WTC11 (cell line): ENCODE results near the gene ANKRD26. TPM values are rescaled to one million over a fixed set of nuclear protein-coding genes. Genes with fewer than 3 reads are reported as not detected.

ENCODE experiments used
- ATAC-seq: fragments of 200-7000 bp; cut with Tn5 transposase; 2 replicates; pipeline ENCODE4 v1.10.0; 2021; ENCODE audit warnings: mild to moderate bottlenecking, moderate library complexity
- CTCF ChIA-PET: fragments of 300-600 bp; sonication (Branson Sonifier 250); formaldehyde crosslinking; loops from one replicate; lab custom pipeline; 2021; ENCODE audit warnings: antibody characterized with exemption; lab: Charles Lee
- POLR2A ChIA-PET: fragments of 350-600 bp; sonication (Branson Sonifier 250); formaldehyde crosslinking; loops from one replicate; lab custom pipeline; 2021; ENCODE audit warnings: antibody characterized with exemption; lab: Charles Lee
- DNase-seq: peaks from one replicate; pipeline ENCODE4 v3.0.0; 2021; ENCODE audit warnings: low spot score
- H3K27ac Mint-ChIP-seq: 2 replicates; pipeline ENCODE4 v1.8.0; 2021; ENCODE audit warnings: mixed read lengths
- H3K27me3 Mint-ChIP-seq: 2 replicates; pipeline ENCODE4 v1.8.0; 2021; ENCODE audit warnings: low read depth, mild to moderate bottlenecking, moderate library complexity, mixed read lengths
- H3K36me3 Mint-ChIP-seq: 2 replicates; pipeline ENCODE4 v1.8.0; 2021; ENCODE audit warnings: mixed read lengths
- H3K4me1 Mint-ChIP-seq: 2 replicates; pipeline ENCODE4 v1.8.0; 2022; ENCODE audit warnings: mixed read lengths
- H3K4me3 Mint-ChIP-seq: 2 replicates; pipeline ENCODE4 v1.8.0; 2021; ENCODE audit warnings: mild to moderate bottlenecking, moderate library complexity, mixed read lengths
- H3K9me3 Mint-ChIP-seq: 2 replicates; pipeline ENCODE4 v1.8.0; 2021; ENCODE audit warnings: mixed read lengths
- FOXK1 ChIP-seq: sonication (generic); formaldehyde crosslinking; IDR thresholded peaks from 2 replicates; pipeline ENCODE4 v1.8.0; 2022; ENCODE audit warnings: mild to moderate bottlenecking, moderate library complexity, missing genetic modification reagents
- FOXP1 ChIP-seq: sonication (generic); formaldehyde crosslinking; IDR thresholded peaks from 2 replicates; pipeline ENCODE4 v1.8.0; 2022; ENCODE audit warnings: missing genetic modification reagents, mild to moderate bottlenecking, moderate library complexity, borderline replicate concordance
- KAT7 ChIP-seq: sonication (generic); formaldehyde crosslinking; IDR thresholded peaks from 2 replicates; pipeline ENCODE4 v1.8.1; 2023; ENCODE audit warnings: missing genetic modification reagents, mild to moderate bottlenecking, borderline replicate concordance
- MXD4 ChIP-seq: fragments of 250-450 bp; sonication (Bioruptor Pico); IDR thresholded peaks from 2 replicates; pipeline ENCODE4 v1.8.0; 2021; ENCODE audit warnings: mild to moderate bottlenecking, moderate library complexity, borderline replicate concordance
- NR1H2 ChIP-seq: sonication (generic); formaldehyde crosslinking; IDR thresholded peaks from 2 replicates; pipeline ENCODE4 v1.9.0; 2021; ENCODE audit warnings: mild to moderate bottlenecking, moderate library complexity, missing genetic modification reagents
- PRRX2 ChIP-seq: fragments of 250-450 bp; sonication (Bioruptor Pico); IDR thresholded peaks from 2 replicates; pipeline ENCODE4 v1.8.0; 2021; ENCODE audit warnings: mild to moderate bottlenecking
- ZNF423 ChIP-seq: fragments of 250-450 bp; sonication (Bioruptor Pico); IDR thresholded peaks from 2 replicates; pipeline ENCODE4 v2.1.2; 2022; ENCODE audit warnings: mild to moderate bottlenecking, moderate library complexity
- ZNF671 ChIP-seq: fragments of 250-450 bp; sonication (Bioruptor Pico); IDR thresholded peaks from 2 replicates; pipeline ENCODE4 v1.8.0; 2021; ENCODE audit warnings: mild to moderate bottlenecking
- total RNA-seq: library from RNA; stranded (reverse); gene quantifications from 3 replicates; pipeline ENCODE4 v1.2.3, GENCODE V29; 2021
- TF ChIP-seq, protein P1 (sequence below): sonication (generic); formaldehyde crosslinking; IDR thresholded peaks from 2 replicates; pipeline ENCODE4 v1.8.0; 2023; ENCODE audit warnings: missing genetic modification reagents, mild to moderate bottlenecking, borderline replicate concordance
- TF ChIP-seq, protein P2 (sequence below): sonication (generic); formaldehyde crosslinking; IDR thresholded peaks from 2 replicates; pipeline ENCODE4 v1.8.0; 2023; ENCODE audit warnings: missing genetic modification reagents
- TF ChIP-seq, protein P3 (sequence below): sonication (generic); formaldehyde crosslinking; IDR thresholded peaks from 2 replicates; pipeline ENCODE4 v1.8.1; 2022; ENCODE audit warnings: low read depth, missing genetic modification reagents, borderline replicate concordance
- TF ChIP-seq, protein P4 (sequence below): sonication (generic); formaldehyde crosslinking; IDR thresholded peaks from 2 replicates; pipeline ENCODE4 v1.8.0; 2022; ENCODE audit warnings: mild to moderate bottlenecking, missing genetic modification reagents
- TF ChIP-seq, protein P5 (sequence below): fragments of 250-450 bp; sonication (Bioruptor Pico); IDR thresholded peaks from 2 replicates; pipeline ENCODE4 v1.8.0; 2021; ENCODE audit warnings: mild to moderate bottlenecking
- TF ChIP-seq, protein P6 (sequence below): sonication (generic); formaldehyde crosslinking; IDR thresholded peaks from 2 replicates; pipeline ENCODE4 v1.8.0; 2023; ENCODE audit warnings: mild to moderate bottlenecking, missing genetic modification reagents

The ANKRD26 gene
- total RNA-seq, 1 experiment from 2014 or later = 7.3 TPM

DNA sequence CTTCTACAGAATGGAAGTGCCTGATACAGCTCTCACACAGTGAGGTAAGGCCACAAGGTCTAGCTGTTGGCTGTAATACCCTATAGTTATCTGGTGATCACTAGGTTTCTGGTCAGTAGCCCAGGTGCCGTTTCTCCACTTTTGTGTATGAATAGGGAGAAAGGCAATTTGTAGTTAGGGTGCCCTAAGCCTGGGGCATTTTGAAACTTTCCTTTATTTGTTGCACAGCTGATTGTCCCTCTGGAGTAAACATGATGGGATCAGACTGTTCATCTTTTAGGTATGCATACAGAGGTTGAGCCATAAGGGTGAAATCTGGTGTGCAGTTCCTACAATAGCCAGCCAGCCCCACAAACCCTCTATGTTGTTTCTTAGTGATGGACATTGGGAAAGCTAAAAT lies 112.4 kb downstream of the ANKRD26 start:
- H3K4me1 Mint-ChIP-seq = no peaks in the 10 kb centered on the region
- peaks cover 4% of the 10 kb centered on the region; the same call in 1 of the 2 replicates for H3K27me3 Mint-ChIP-seq
- H3K27ac Mint-ChIP-seq = no peak overlapping the region
- H3K36me3 Mint-ChIP-seq = peaks cover 24% of the 10 kb centered on the region
- TF ChIP-seq FOXP1 = no peak
- TF ChIP-seq PRRX2 (CRISPR knock-in tag) = no peak
- TF ChIP-seq, protein P1, sequence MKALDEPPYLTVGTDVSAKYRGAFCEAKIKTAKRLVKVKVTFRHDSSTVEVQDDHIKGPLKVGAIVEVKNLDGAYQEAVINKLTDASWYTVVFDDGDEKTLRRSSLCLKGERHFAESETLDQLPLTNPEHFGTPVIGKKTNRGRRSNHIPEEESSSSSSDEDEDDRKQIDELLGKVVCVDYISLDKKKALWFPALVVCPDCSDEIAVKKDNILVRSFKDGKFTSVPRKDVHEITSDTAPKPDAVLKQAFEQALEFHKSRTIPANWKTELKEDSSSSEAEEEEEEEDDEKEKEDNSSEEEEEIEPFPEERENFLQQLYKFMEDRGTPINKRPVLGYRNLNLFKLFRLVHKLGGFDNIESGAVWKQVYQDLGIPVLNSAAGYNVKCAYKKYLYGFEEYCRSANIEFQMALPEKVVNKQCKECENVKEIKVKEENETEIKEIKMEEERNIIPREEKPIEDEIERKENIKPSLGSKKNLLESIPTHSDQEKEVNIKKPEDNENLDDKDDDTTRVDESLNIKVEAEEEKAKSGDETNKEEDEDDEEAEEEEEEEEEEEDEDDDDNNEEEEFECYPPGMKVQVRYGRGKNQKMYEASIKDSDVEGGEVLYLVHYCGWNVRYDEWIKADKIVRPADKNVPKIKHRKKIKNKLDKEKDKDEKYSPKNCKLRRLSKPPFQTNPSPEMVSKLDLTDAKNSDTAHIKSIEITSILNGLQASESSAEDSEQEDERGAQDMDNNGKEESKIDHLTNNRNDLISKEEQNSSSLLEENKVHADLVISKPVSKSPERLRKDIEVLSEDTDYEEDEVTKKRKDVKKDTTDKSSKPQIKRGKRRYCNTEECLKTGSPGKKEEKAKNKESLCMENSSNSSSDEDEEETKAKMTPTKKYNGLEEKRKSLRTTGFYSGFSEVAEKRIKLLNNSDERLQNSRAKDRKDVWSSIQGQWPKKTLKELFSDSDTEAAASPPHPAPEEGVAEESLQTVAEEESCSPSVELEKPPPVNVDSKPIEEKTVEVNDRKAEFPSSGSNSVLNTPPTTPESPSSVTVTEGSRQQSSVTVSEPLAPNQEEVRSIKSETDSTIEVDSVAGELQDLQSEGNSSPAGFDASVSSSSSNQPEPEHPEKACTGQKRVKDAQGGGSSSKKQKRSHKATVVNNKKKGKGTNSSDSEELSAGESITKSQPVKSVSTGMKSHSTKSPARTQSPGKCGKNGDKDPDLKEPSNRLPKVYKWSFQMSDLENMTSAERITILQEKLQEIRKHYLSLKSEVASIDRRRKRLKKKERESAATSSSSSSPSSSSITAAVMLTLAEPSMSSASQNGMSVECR (CRISPR knock-in tag) = no peak
- TF ChIP-seq, protein P2, sequence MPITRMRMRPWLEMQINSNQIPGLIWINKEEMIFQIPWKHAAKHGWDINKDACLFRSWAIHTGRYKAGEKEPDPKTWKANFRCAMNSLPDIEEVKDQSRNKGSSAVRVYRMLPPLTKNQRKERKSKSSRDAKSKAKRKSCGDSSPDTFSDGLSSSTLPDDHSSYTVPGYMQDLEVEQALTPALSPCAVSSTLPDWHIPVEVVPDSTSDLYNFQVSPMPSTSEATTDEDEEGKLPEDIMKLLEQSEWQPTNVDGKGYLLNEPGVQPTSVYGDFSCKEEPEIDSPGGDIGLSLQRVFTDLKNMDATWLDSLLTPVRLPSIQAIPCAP (CRISPR knock-in tag) = no peak
- TF ChIP-seq, protein P3, sequence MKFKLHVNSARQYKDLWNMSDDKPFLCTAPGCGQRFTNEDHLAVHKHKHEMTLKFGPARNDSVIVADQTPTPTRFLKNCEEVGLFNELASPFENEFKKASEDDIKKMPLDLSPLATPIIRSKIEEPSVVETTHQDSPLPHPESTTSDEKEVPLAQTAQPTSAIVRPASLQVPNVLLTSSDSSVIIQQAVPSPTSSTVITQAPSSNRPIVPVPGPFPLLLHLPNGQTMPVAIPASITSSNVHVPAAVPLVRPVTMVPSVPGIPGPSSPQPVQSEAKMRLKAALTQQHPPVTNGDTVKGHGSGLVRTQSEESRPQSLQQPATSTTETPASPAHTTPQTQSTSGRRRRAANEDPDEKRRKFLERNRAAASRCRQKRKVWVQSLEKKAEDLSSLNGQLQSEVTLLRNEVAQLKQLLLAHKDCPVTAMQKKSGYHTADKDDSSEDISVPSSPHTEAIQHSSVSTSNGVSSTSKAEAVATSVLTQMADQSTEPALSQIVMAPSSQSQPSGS = no peak
- TF ChIP-seq, protein P4, sequence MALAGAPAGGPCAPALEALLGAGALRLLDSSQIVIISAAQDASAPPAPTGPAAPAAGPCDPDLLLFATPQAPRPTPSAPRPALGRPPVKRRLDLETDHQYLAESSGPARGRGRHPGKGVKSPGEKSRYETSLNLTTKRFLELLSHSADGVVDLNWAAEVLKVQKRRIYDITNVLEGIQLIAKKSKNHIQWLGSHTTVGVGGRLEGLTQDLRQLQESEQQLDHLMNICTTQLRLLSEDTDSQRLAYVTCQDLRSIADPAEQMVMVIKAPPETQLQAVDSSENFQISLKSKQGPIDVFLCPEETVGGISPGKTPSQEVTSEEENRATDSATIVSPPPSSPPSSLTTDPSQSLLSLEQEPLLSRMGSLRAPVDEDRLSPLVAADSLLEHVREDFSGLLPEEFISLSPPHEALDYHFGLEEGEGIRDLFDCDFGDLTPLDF (CRISPR knock-in tag) = no peak
- TF ChIP-seq NR1H2 (CRISPR knock-in tag) = no peak
- no peak for TF ChIP-seq KAT7 (CRISPR knock-in tag)
- no peak for TF ChIP-seq MXD4 (CRISPR knock-in tag)
- no peak for TF ChIP-seq FOXK1 (CRISPR knock-in tag)
- TF ChIP-seq ZNF423 (CRISPR knock-in tag) = no peak
- ATAC-seq (no peak), DNase-seq (no peak)
- H3K4me3 Mint-ChIP-seq = no peak overlapping the region
- CTCF ChIA-PET = no interaction called here
- peaks cover 39% of the 10 kb centered on the region for H3K9me3 Mint-ChIP-seq
- POLR2A ChIA-PET = no interaction called here

DNA sequence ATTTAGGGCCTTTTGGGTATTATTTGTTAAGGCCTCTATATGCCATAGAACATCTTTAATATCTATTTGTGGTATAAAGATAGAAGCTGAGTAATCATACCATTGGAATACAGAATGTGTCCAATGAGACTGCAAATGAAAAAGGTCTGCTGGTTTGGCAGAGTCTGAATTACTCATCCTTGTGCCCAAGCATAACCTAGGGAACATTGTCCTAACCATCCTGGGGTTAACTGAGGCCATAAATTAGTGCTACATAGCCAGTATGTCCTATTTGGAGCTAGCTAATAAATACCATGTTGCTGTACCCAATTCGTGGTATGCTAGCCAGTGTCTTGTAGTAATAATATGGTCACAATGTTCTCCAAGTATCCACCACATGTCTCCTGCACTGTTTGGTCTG lies 117.1 kb downstream of the ANKRD26 start:
- peaks cover 13% of the 10 kb centered on the region for H3K36me3 Mint-ChIP-seq
- peaks cover 8% of the 10 kb centered on the region for H3K27me3 Mint-ChIP-seq
- ATAC-seq (no peak), DNase-seq (no peak)
- TF ChIP-seq, protein P5, sequence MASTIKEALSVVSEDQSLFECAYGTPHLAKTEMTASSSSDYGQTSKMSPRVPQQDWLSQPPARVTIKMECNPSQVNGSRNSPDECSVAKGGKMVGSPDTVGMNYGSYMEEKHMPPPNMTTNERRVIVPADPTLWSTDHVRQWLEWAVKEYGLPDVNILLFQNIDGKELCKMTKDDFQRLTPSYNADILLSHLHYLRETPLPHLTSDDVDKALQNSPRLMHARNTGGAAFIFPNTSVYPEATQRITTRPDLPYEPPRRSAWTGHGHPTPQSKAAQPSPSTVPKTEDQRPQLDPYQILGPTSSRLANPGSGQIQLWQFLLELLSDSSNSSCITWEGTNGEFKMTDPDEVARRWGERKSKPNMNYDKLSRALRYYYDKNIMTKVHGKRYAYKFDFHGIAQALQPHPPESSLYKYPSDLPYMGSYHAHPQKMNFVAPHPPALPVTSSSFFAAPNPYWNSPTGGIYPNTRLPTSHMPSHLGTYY (CRISPR knock-in tag) = no peak
- no peak for TF ChIP-seq ZNF671 (CRISPR knock-in tag)
- H3K4me1 Mint-ChIP-seq = peaks cover 15% of the 10 kb centered on the region
- ChIA-PET CTCF (no interaction called here), POLR2A (no interaction called here)
- no peak overlapping the region for H3K27ac Mint-ChIP-seq
- H3K4me3 Mint-ChIP-seq = no peak overlapping the region
- peaks cover 22% of the 10 kb centered on the region for H3K9me3 Mint-ChIP-seq

DNA sequence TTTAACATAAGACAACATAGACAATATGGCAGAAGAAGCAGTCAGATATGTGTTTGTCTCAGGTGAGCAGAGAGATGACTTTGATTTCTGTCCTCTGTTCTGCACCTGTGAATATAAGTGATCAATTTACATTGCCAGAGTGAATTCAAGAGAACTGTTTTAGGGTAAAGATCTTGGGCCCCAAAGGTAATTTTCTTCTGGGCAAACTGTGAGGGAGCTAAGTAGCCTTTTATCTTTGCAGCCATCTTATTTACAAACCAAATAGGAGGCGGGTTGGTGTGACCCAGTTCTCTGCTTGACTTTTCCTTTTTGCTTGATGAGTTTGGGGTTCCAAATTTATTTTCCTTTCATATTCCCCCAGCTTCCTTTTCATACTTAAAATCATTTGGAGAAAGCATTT lies 118.2 kb downstream of the ANKRD26 start:
- H3K27me3 Mint-ChIP-seq = peaks cover 8% of the 10 kb centered on the region
- H3K4me1 Mint-ChIP-seq = peaks cover 15% of the 10 kb centered on the region
- no peak for DNase-seq
- POLR2A ChIA-PET = no interaction called here
- H3K4me3 Mint-ChIP-seq = no peak overlapping the region
- CTCF ChIA-PET = no interaction called here
- H3K36me3 Mint-ChIP-seq = peaks cover 13% of the 10 kb centered on the region
- H3K9me3 Mint-ChIP-seq = peaks cover 17% of the 10 kb centered on the region
- no peak overlapping the region for H3K27ac Mint-ChIP-seq
- ATAC-seq = no peak
- TF ChIP-seq, protein P6, sequence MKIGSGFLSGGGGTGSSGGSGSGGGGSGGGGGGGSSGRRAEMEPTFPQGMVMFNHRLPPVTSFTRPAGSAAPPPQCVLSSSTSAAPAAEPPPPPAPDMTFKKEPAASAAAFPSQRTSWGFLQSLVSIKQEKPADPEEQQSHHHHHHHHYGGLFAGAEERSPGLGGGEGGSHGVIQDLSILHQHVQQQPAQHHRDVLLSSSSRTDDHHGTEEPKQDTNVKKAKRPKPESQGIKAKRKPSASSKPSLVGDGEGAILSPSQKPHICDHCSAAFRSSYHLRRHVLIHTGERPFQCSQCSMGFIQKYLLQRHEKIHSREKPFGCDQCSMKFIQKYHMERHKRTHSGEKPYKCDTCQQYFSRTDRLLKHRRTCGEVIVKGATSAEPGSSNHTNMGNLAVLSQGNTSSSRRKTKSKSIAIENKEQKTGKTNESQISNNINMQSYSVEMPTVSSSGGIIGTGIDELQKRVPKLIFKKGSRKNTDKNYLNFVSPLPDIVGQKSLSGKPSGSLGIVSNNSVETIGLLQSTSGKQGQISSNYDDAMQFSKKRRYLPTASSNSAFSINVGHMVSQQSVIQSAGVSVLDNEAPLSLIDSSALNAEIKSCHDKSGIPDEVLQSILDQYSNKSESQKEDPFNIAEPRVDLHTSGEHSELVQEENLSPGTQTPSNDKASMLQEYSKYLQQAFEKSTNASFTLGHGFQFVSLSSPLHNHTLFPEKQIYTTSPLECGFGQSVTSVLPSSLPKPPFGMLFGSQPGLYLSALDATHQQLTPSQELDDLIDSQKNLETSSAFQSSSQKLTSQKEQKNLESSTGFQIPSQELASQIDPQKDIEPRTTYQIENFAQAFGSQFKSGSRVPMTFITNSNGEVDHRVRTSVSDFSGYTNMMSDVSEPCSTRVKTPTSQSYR (CRISPR knock-in tag) = no peak
